ENCODE data around the gene DCTN3.

Gene DCTN3
- 14.6 reads per million, percentile 40 among the genes with 10 or more reads in this experiment for total RNA-seq

DNA sequence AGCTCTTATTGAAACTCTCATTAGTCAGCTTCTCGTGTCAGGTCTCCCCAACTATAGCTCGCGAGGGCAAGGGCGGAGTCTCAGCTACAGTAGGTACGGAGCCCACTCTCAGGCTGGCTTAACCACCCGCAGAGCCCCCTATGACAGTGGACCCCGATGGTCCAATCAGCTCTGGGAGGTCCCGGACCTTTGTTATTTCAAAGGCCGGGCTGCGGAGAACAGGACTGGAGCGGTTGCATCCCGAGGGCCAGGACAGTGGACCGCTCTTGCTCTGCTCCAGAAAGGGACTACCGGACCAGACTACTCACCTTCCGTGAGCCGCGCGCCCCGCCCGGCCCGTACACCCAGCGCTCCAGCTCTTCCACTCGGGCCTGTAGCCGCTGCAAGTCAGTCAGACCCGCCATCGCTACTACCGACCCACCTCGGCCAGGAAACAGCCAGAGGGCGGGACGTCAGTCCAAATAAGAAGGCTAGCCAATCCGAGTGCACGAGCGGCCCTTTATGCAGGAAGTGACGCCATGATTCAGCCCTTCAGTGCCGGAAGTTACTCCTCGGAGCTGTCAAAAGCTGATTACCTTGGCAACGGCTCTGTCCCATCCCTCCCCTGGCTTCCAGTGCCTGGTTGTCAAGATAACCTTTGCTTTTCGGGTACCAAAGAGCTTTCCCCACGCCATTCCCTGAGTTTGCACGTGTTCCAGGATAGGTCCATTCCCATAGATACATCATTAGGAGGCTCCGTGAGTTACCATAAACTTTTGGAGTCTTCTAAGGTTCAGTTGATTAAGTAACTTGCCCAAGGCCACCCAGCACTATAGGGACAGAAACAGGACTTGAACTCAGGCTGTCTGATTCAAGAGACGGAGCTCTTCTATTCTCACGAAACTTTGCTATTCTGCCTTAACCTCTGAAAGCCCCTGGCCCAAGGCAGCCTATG lies at the start of gene DCTN3:
Gene DCTN3, minus strand, starts transcription at position 435 of the 934 bp plus-strand sequence. Its CDS starts 31 bp downstream, at position 404.
- peak; percentile 89 for DNase-seq

- DNase-seq: peak; percentile 84
Observed at GRCh38 chr9:34665381-34666250, 45.3 kb upstream of the DCTN3 start.

DNA sequence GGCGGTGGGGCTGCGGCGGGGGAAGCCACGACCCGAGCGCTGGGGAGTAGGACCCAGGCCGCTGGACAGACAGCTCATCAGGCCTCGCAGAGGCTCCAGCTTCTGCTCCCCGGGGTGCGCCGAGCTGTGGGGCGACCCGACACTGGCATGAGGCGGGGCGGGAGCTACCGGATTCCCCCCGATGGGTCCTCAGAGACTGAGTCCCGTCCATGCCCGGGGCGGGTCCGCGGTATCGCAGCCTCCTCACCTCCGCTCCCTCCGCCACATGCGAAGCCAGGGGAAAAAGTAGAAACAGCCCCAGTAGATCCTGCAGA lies 44.7 kb upstream of the DCTN3 start:
- DNase-seq: no peak

- DNase-seq: peak; percentile 64
Observed at GRCh38 chr9:34664281-34665066, 44.2 kb upstream of the DCTN3 start.

DNA sequence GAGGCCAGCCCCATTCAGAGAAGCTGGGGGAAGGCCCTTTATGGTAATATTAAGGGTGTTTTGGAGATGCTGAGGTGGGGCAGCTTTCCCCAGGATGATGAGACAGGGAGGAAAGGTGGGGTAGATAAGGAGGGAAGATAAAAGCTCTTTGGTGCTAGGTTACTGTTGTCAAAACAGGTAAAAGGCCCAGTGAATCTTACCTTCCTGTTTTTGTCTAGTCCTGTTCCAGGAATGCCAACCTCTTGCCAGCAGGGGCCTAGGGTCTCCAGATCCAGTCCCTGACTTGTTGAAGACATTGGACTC lies 43.0 kb upstream of the DCTN3 start:
- peak; percentile 23 for DNase-seq

DNA sequence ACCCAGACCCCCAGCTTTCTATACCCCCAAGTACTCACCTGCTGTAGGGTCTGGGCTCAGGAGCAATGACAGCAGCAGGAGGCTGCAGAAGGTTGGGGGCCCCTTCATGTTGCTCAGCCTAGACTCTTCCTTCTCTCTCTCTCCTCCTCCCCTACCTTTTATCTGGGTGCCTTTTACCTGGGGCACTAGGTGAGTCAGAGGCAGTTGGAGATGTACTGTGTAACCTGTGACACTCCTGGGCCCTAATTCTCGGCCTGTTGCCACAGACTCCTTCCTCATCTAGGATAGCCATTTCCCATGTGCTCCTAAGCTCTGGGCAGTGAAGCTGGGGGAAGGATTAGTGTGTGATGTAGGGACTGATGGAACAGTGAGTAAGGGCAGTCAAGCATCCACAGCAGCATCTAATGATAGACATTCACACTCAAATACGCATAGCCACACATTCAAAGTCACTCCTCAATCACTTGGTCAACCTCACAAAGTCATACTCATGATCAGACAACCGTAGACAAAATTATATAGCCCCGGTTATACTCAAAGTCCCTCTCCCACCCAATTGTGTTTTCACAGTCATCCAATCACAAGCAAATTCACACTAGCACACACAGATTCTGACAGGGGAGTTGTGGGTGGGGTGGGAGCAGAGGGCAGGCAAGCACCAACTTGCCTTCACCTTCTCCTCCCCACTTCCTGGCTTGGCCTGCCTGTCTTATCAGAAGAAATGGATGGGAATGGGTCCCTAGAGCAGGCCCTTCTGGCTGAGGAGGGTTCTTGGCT lies 42.4 kb upstream of the DCTN3 start, which contains the start of gene CCL27:
Gene CCL27, minus strand, starts transcription at position 132 of the 777 bp plus-strand sequence. Its CDS starts 24 bp downstream, at position 108.
- no peak for DNase-seq

GRCh38 chr9:34659592-34660253 lies 39.4 kb upstream of the DCTN3 start:
- no peak for DNase-seq

DNA sequence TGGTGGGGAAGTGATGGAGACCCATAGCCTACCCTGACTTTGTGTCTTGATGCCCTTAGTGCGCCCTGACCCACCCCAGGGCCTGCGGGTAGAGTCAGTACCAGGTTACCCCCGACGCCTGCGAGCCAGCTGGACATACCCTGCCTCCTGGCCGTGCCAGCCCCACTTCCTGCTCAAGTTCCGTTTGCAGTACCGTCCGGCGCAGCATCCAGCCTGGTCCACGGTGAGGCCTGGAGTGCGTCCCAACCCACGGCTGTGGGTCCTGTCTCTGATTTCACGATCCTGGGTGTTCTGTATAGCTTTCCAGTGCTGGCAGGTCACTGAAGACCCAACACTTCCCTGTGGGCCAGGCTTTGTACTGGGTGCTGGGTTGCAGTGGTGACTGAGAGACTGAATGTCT lies 38.2 kb upstream of the DCTN3 start:
- DNase-seq: no peak

GRCh38 chr9:34656992-34657391 lies 36.7 kb upstream of the DCTN3 start:
- DNase-seq: no peak

DNA sequence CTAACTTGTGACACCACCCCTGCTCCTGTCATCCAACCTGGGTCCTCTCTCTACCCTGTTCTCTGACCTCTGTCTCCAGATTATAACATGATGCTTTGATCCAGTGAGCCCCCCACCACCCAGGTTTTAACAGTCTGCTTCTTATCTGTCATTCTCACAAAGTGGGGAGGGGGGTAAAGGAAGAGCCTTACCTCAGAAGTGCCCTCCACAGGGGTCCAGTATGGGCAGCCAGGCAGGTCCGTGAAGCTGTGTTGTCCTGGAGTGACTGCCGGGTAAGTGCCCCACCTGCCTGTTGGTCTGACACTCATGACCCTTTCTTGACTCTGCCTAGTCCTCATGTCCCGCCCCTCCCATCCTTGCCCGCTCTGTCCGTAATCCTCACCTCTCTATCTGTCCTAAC lies 35.1 kb upstream of the DCTN3 start:
- DNase-seq: no peak

DNA sequence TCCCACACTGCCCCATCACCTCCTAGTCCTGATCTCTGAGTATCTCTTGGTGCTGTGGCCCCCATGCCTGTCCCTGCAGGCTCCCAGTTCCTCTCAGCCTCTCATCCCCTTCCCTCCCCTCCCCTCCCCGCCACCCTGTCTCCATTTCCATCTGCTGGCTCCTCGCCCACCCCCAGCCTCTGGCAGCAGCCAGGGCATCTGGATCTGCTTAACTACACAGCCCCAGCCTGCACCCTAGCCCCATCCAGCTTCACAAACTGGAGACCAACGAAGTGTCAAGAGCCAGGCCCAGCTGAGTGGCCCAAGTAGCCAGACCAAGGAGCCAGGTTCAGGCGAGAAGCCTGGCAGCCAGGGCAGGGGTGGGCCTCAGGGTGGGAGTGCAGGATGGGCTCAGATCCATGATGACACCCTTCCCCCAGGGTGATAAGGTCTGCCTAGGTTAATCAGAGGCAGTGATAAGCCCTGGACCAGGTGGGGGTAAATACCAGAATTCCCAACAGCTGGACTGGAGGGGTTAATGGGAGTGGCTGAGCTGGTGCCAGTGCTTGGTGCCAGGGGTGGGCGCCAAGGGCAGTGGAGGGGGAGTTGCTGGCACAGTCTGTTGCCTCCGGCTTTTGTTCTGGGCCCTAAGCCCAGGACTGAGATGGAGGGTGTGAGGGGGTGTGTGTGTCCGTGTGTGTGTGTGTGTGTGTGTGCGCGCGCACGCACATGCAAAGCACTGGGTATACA lies 34.2 kb upstream of the DCTN3 start:
- no peak for DNase-seq

- no peak for DNase-seq
Observed at GRCh38 chr9:34653151-34654072, 33.1 kb upstream of the DCTN3 start.

DNA sequence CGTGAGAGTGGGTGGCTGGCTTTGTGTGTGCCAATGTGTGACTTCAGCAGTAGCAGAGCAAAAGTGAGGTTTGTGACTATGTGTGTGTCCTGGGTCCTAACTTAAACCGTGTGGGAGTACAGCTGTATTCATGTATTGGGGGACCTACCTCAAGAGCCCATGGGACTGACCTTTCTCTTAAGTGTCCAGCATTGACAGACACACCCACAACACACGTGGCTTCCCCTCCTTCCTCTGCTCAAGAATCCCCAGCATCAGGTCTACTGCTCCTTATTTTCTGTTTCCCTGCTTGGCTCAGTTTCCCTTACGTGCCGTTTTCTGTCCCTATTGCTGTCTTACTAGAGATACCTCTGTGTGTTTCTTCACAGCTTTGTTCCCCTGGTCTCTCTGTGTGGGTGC lies 32.3 kb upstream of the DCTN3 start:
- no peak for DNase-seq

DNA sequence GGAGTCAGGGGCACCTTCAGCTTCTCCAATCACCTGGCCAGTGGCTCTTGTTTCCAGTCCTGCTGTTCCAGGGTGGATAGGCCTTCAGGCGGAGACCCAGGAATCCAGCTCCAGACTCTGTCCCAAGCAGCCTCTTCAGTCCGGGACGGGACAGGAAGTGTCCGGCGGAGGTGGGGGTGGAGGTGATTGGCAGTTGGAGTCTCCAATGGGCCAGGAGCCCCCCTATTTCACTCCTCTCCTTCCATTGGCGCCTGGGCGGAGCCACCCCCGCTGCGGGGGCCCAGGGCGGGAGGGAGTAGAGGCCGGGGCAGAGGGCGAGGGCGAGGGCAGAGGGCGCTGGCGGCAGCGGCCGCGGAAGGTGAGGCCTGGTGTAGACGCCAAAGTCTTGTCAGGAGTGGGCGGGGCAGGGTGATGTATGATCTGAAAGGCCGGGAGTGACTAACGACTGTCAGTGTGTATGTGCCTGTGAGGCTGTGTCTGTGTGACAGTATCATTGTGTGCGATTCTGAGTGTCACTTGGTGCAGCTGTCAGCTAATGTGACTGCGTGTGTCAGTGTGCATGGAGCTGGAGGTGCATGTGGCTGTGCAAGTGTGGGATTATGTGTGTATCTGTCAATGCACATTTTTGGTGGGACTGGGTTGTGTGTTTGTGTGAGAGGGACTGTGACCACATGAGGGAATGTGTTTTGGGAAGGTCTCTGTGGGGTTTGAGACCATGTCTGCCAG lies 31.7 kb upstream of the DCTN3 start, which contains the start of gene IL11RA:
Gene IL11RA, plus strand, starts transcription at position 310 of the 726 bp plus-strand sequence. CDS start 3,033 bp downstream, outside the sequence.
- no peak for DNase-seq

- DNase-seq: no peak
Observed at GRCh38 chr9:34651321-34651720, 31.0 kb upstream of the DCTN3 start.

DNA sequence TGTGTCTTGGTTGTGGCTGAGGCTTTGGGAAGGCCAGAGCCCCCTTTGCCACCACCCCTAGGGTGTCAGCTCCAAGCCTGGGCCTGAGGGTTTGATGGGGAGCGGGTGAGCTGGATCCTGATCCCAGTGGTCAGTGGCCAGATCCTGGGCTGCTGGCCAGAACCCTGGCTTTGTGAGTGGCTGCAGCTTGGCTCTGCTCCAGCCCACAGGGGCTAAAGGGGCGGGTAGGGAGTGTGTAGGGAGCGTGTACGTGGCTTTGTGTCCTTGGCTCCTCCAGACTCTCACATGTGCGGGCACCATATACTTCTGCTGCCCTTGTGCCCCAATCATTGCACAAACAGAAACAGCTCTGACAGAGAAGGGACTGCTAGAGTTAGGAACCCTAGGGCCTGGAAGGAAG lies 30.5 kb upstream of the DCTN3 start:
- DNase-seq: no peak

GRCh38 chr9:34648673-34649072 lies 28.4 kb upstream of the DCTN3 start:
- DNase-seq: no peak

- DNase-seq: no peak
Observed at GRCh38 chr9:34647651-34648050, 27.4 kb upstream of the DCTN3 start.

DNA sequence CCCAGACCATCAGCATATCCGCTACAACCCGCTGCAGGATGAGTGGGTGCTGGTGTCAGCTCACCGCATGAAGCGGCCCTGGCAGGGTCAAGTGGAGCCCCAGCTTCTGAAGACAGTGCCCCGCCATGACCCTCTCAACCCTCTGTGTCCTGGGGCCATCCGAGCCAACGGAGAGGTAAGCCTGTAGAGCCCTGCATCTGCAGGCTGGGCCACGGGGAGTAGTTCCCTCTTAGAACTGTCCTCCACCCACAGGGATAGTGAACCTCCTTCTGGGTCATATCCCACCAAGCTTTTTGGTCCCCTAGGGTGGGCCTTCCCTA lies 26.7 kb upstream of the DCTN3 start:
- no peak for DNase-seq
